HG02642 (cell line): Measurements from ENCODE around the gene IGSF9.
"Not testable (repeated sequence)": the region's sequence is repeated elsewhere in the genome, so short reads cannot be mapped to it uniquely, and the experiment has no call there.

ENCODE experiments used
- ATAC-seq: cut with Tn5 transposase; IDR thresholded peaks from one replicate; pipeline ENCODE4 v1.9.1; 2021; ENCODE audit warnings: mild to moderate bottlenecking; ENCODE audit not compliant: unreplicated experiment, poor library complexity

The IGSF9 gene

DNA sequence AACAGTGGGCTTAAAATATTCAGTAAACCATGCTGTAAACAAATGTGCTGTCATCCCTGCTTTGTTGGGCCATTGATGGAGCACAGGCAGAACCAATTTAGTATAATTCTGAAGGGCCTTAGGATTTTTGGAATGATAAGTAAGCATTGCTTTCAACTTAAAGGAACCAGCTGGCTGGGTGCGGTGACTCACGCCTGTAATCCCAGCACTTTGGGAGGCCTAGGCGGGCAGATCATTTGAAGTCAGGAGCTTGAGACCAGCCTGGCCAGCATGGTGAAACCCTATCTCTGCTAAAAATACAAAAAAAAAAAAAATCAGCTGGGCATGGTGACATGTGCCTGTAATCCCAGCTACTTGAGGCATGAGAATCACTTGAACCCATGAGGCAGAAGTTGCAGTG, 41.4 kb downstream of the IGSF9 start:
- not testable (repeated sequence) for ATAC-seq

DNA sequence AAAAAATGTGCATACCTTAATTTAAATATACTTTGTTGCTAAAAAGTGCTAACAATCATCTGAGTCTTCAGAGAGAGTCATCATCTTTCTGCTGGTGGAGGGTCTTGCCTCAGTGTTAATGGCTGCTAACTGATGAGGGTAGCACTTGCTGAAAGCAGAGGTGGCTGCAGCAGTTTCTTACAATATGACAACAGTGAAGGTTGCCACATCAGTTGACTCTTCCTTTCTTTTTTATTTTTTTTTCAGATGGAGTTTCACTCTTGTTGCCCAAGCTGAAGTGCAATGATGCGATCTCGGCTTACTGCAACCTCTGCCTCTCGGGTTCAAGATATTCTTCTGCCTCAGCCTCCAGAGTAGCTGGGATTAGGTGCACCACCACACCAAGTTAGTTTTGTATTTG, 42.9 kb downstream of the IGSF9 start:
- ATAC-seq = no peak

DNA sequence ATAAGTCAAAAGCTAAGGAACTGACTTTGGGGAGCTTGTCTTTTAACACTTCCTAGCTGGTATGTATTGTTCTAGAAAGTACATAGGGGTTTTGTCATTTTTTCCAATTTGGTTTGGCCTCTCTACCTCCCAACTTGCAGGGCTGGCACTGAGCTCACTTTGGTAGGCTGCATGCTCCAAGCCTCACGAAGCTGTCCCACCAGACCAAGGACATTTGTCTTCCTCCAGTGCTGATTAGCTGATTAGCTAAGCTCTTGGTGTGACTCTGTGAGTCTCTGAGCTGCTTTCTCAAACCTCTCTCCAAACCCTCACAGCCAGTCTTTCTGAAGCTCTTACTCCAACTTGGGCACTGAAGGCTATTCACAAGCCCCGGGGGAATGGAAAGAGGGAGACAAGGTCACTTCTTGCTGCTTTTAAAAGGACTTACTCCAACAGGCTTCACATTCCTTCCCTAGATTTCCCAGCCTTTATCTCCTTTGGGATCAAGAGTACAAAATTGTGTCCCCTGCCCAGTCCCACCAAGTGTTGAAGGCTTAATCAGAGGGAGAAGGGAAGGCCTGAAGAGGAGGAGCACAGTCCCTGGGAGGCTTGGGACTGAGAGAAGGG, 44.6 kb downstream of the IGSF9 start:
- ATAC-seq = no peak

DNA sequence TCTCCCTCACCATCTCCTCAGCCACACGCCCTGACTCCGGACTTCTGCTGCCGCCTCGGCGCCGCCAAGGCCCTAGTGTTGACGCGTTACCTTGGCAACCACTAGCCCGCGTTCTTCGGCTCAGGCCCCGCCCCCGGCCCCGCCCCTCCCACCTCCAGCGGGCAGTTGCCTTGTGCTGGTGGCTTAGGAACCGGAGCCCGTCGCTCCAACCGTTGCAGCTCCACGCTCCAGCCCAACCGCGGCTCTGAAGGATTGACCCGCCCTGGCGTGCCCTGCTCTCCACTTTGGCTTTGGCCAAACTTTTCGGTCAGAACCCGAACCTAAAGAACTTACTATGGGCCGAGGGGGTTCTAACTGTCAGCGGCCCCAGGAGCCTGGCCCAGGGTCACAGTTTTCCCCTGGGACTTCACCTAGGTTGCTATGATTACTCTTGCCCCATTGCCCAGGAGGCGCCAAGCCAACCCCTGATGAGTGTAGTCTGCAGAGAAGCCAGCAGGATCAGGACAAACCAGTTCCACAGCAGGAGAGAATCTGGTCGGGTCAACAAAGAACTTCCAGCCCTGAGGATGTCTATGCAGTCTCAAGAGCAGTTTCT, 45.2 kb downstream of the IGSF9 start, which contains the start of gene CFAP45:
TSS of gene CFAP45 (minus strand) at position 80 of the 595 bp plus-strand sequence. CDS start at position 13, 67 bp downstream.
- ATAC-seq = no peak

DNA sequence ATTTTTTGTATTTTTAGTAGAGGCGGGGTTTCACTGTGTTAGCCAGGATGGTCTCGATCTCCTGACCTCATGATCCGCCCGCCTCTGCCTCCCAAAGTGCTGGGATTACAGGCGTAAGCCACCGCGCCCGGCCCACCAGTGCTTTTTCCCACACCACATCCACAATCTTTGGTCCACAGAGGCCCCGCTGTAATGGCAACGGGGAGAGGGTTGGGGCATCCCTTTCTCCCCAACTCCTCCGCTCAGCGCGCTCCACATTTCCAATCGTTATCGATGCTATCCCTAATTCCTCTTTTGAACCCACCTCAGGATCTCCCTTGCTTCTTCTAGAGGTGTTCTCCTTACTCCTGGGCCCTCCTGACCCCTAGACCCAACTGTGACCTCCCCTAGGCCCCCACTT, 45.8 kb downstream of the IGSF9 start:
- ATAC-seq = not testable (repeated sequence)

DNA sequence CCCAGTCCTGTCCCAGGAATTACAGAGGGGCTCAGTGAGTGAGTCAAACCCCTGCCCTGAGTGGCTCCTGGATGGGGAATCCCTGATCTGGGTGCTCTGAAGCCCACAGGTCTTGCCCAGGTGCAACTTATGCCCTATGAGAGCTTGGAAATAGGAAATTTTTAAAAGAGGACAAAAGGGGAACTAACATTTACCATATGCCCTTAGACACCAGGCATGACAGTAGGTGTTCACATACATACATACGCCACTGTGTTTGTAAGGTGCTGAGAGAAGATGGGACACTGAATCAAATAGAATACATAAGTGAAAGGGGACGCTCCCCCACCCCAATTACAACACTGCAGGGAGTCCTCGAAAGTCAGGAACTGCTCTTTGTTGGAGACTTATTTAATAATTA, 46.9 kb downstream of the IGSF9 start:
- no peak for ATAC-seq

DNA sequence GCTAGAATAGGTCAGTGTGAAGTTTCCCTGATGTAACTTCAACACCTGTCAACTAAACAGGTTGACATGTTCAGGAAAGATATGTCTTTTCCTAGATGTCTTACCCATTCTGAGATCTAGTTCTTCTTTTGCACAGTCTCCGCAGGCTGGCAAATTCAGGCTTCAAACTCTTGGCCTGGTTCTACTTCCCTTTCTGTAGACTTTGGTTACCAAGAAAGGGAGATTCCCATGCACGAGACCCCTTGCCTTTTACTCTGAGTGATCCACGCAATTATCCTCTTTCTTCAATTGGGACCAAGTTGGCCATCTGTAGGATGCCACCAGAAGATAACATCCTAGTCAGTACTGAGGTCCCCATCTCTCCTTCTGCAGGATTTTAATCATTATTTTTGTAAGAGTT, 47.5 kb downstream of the IGSF9 start:
- no peak for ATAC-seq

DNA sequence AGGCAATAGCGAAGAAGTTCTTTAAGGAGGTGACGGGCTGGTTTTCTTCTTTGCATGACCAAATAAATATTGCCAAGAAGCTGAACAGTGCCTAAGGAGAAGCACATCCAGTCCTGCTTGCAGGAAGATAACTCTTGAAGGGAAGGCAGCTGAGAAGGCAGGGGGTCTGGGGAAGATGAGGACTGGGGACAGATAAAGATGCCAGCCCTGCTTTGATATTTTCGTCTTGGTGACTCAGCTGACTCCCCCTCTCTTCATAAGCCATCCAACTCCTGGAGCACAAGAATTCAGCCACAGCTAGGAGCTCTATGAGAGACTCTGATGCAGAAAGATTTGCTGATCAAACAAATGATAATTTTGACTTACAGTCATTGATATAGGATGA, 48.9 kb downstream of the IGSF9 start:
- no peak for ATAC-seq

DNA sequence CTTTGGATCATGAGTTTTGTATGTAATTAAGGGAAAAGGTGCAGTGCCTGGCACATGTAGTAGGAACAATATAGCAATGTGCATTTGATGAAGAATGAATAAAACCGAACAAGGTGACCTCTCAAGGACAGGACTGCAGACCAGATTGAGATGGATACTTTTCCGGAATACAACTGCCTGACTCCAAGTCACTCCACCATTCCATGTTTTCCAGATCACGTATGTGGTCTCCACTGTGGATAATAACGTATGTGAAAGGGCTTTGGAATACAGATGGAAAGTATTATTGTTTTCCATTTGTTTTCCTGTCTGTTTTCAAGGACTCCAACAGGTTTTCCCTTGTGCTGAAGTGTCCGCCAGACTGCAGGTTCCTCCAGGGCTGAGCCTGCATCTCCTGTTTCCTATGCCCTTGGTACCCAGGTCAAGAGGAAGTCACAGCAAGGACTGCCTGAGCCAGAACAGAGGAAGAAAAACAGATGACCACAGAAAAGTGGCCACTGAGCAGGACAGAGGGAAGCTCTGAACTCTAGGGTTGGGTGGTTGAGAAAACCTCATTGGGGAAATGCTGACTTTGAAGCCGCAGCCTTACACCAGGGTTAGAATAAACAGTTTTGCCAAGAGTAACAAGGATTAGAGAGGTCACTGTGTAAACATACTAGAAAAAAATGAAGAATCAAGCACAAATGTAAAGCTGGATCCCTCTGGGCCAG, 49.4 kb downstream of the IGSF9 start:
- no peak for ATAC-seq

DNA sequence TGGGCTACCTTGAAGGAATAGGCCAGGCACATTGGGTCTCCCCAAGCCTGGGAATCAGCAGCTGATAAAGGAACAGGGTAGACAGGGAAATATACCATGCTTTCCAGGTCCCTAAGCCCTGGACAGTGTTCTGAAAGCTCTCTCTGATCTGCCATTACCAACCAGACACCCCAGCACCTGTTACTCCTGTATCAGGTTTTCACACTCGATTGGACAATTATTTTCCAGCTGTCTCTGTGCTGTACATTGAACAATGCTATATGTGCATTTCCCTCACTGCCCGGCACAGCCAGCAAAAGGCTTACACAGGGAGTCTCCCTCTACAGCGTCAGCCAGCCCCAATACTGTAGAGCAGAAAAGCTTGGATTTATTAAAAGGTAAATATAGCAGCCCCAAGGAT, 50.1 kb downstream of the IGSF9 start:
- ATAC-seq = no peak

DNA sequence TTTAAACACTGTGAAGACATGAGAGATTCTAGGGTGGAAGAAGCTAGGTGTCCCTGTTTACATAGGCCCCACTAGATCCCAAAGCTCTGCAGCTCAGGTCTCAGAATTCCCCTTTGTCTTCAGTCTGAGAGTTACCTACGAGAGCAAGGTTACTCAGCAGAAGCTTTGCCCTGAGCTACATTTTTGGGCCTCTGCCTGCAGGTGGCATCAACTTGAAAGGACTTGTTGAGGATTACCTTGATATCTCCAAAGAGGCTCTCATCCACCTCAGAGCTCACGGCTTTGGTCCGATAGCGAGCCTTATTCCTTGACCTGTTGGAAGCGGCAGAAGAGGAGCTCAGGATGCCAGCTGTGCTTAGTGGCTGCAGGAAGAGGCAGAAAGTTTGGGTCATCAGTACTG, 52.5 kb downstream of the IGSF9 start:
- ATAC-seq = no peak

DNA sequence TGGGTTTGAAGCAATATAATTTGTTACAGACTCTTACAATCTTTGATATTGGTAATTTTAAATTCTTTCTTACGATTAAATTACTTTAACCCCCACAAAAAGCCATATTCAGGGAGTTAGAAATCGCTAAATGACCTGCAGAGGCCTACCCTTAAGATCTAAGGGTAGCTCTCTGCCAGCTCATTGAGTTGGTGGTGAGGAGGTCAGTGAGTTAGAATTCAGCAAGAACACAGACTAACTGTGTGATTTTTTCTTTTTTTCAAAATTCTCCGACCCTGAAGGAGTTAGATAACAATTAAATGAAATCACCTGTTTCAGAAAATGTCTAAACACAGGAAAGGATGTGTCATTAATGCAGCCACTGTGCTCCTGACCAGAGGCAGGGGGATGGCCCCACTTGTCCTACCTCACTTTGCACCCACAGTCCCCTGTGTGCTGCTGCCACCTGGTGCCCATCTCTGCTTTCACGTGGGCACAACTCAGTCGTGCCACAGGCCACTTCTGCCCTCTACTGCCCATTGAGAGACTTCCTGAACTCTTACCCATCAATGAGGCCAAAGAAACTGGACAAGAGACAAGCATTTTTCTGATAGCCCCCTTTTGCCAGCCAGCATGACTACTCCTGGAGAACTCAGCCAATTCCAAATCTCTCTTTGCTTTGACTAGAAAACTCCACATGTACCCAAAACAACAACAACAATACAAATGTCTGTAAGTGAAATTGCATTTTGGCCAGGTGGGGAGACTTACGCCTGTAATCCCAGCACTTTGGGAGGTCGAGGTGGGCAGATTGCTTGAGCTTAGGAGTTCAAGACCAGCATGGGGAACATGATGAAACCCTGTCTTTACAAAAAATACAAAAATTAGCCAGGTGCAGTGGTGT, 53.9 kb downstream of the IGSF9 start:
- peak; percentile 62 for ATAC-seq

DNA sequence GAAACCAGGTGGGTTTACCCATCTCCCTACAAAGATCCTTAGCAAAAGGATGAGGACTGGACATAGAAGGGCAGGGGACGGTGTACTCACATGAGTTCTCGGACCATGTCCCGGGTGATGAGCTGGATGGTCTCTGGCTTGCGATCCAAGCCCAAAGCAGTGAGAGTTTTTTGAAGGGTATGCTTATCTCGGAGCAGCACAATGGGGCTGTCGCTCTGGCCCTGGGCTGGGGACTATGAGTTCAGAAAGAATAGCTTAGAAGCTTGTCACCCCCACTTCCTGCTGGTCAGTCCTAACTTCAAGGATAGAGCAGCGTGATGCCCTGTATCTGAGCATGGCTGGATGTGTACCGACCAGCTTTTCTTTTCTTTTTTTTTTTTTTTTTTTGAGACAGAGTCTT, 55.0 kb downstream of the IGSF9 start:
- no peak for ATAC-seq

DNA sequence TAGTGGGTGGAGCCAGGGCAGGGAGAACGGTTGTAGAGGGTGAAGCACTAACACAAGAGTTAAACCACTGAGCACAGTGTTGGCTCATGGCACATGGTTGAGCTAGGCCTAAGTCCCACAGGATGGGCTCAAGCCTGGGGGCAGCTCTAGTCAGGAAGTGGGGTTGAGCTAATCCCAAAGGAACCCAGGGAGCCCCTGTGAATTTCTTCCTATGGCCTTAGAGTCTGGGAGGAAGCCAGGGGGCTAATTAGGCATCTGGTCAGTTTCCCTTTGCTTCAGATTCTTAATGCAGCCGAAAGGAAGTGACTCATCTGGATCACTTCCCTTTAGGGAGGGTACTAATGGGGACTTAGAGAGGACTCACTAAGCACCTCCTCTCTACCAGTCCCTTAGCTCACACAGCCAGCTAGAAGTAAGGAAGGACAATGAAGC, 55.6 kb downstream of the IGSF9 start:
- peak; percentile 90 for ATAC-seq

DNA sequence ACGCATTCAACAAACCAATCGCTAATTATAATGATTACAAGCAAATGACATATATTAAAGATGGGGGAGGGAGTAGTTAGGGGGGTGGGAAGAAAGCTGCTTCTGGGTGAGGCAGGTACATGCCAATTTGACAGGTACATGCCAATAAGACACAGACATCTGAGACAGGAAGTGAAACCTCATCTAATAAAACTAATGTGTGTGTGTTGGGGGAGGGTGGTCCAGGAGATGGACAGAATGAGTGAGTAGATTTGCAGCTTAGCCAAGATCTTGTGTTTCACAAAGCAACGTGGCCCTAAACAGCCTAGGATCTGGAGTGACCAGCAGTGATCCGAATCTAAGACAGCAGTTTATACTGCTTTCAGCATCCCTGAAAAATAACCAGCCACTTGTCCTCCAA, 56.2 kb downstream of the IGSF9 start:
- ATAC-seq = no peak

DNA sequence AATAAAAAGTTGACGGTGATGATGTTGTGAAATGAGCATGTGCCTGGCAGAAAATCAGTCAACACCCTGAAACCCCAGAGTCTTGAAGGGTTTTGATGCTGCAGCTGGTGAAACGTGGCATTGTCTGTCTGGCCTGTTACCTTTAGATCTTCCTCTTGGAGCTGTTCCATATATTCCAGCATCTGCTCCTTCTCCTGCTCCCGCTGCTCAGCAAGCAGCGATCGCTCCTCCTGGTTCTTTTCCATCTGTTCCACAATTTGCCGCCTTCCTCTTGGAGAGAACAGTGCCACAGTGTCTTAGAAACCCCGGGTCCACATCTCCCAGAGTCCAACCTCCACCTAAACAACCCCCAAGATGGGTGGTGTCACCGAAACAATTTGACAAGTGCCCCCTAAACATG, 61.1 kb downstream of the IGSF9 start:
- ATAC-seq = no peak

DNA sequence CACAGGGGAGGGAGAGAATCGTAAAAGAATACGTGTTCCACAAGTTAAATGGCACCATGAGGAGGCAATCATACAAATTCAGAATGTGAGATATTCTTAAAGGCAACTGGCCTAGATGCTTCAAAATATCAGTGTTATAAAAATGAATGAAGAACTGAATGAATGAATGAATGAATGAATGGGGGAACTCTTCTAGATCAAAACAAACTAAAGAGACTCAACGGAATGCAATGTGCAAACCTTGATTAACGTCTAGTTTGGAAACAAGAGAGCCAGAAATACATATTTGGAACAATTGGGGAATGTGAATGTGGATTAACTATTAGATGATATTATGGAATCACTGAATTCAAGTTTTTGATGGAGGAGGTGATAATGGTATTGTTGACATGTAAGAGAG, 62.3 kb downstream of the IGSF9 start:
- no peak for ATAC-seq

DNA sequence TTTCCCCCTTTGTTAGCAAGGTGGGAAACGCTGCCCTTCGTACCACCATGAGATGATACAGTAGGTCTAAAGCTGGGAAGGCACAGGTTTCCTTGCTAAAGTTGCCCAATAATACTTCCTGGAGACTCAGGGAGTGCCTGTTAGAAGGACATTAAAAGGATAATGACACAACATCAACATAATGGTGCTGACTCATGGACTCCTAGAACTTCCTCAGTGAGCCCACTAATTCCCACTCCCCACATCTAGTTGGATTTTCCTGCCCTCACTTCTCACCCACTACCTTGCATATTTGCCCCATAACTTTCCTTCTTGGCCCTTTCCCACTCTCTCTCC, 62.9 kb downstream of the IGSF9 start:
- no peak for ATAC-seq

DNA sequence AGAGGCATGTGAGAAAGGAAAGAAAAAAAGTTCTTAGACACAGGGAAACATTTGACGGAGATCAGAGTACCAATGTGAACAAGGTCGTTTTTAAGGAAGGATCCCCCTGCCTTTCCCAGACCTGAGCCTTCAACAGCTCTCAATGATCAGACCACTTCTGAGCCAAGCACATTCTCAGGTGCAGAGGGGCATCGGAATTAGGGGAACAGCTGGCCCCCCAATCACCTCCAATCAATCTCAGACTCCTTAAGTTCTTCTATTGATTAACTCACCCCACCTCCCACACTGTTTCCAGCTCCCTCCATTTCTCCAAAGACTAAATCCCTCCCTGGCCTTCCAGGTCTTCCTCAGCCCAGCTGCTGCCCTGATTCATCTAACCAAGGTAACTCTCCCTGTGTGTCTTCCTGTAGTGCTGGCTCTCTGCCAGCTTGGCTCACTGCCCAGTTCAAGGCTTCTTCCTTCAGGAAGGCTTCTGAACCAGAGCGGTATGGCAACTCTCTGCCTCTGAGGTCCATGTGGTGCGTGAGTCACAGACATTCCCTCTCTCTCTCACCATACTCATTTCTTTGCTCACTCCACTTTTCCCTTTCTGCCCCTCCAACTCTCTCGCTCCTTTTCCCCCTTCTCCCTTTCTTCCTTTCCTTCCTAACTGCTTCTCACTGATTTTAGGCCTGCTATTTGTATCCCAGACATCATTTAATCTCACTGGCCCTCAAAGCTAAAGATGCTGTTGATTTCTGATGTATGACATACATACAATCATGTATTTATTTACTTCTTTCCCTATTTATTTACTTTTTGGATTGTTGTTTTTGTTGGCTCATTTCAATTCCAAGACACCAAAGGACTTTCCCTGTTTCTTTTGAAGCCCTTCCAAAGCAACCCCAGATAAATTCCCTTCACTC, 63.5 kb downstream of the IGSF9 start:
- no peak for ATAC-seq

DNA sequence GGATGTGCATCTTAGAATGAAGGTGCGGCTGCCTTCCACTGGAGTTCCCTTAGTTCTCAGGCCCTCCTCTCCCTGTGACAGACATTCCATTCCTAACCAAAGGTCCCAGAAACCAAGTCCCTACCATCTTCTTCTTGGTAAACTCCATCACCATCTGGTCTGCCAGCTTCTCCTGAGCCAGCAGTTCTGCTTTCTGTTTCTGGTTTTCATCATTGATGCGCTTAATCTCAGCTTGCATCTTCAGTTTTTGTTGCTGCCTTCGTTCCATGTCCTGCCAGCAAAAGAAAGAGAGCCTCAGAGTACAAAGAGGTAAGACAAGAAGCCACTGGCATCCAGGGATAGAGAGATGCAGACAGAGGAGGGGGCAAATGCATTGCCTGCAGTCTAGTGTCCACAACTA, 65.0 kb downstream of the IGSF9 start:
- no peak for ATAC-seq
